Neuronal stem cell (in vitro differentiated cells): ENCODE measurements around the gene CEP295NL. TPM values are rescaled to one million over a fixed set of nuclear protein-coding genes. Genes with fewer than 3 reads are reported as not detected.

Source experiments
- DNase-seq: peaks from one replicate; pipeline ENCODE4 v3.0.0-alpha.2; 2013; ENCODE audit warnings: low spot score
- H2AFZ ChIP-seq: one replicate; pipeline ENCODE4 v1.6.1; 2013; ENCODE audit warnings: mild to moderate bottlenecking, low read length, inconsistent platforms
- H2AK5ac ChIP-seq: 2 replicates; pipeline ENCODE4 v1.6.1; 2013; ENCODE audit warnings: low read depth, mild to moderate bottlenecking, inconsistent platforms, low read length, moderate library complexity, mixed read lengths
- H2BK120ac ChIP-seq: 2 replicates; pipeline ENCODE4 v1.6.1; 2013; ENCODE audit warnings: low read depth, mild to moderate bottlenecking, inconsistent platforms, low read length, moderate library complexity, mixed read lengths
- H2BK12ac ChIP-seq: one replicate; pipeline ENCODE4 v1.6.1; 2013; ENCODE audit warnings: low read length, inconsistent platforms
- H2BK15ac ChIP-seq: 2 replicates; pipeline ENCODE4 v1.6.1; 2013; ENCODE audit warnings: mild to moderate bottlenecking, low read length, inconsistent platforms, mixed read lengths
- H2BK5ac ChIP-seq: one replicate; pipeline ENCODE4 v1.6.1; 2013; ENCODE audit warnings: inconsistent platforms, mild to moderate bottlenecking, low read length, moderate library complexity
- H3K14ac ChIP-seq: one replicate; pipeline ENCODE4 v1.6.1; 2013; ENCODE audit warnings: low read length, inconsistent platforms
- H3K18ac ChIP-seq: 2 replicates; pipeline ENCODE4 v1.6.1; 2013; ENCODE audit warnings: low read length, inconsistent platforms
- H3K23ac ChIP-seq: 2 replicates; pipeline ENCODE4 v1.6.1; 2013; ENCODE audit warnings: low read depth, mild to moderate bottlenecking, mixed read lengths, low read length, inconsistent platforms; ENCODE audit not compliant: poor library complexity
- H3K27ac ChIP-seq: replicated peaks from 3 replicates; pipeline ENCODE4 v1.5.1; 2013; ENCODE audit warnings: low read length, inconsistent platforms
- H3K27me3 ChIP-seq, 3 experiments: 2 replicates each; pipeline ENCODE4 v1.6.1; 2013; ENCODE audit warnings: low read length in 3 of 3, mild to moderate bottlenecking in 2 of 3, inconsistent platforms in 1 of 3, low read depth in 1 of 3, mixed read lengths in 1 of 3, moderate library complexity in 1 of 3; ENCODE audit not compliant: control insufficient read depth in 3 of 3, insufficient read depth in 3 of 3
- H3K36me3 ChIP-seq, 2 donors: replicated peaks in 1 of 2; 2 replicates each; pipeline ENCODE4 v1.6.1; 2013; ENCODE audit warnings: low read length in 2 of 2; ENCODE audit not compliant: control insufficient read depth in 2 of 2, insufficient read depth in 2 of 2
- H3K4ac ChIP-seq: 2 replicates; pipeline ENCODE4 v1.6.1; 2013; ENCODE audit warnings: inconsistent platforms, mild to moderate bottlenecking, low read length, moderate library complexity
- H3K4me1 ChIP-seq, 2 donors: 1 replicate in 1 of 2; 2 replicates in 1 of 2; pipeline ENCODE4 v1.6.1; 2013; ENCODE audit warnings: low read length in 2 of 2, low read depth in 1 of 2; ENCODE audit not compliant: control insufficient read depth in 2 of 2, insufficient read depth in 1 of 2
- H3K4me2 ChIP-seq: one replicate; pipeline ENCODE4 v1.6.1; 2013; ENCODE audit warnings: mild to moderate bottlenecking, low read length, inconsistent platforms; ENCODE audit not compliant: insufficient read depth, poor library complexity, severe bottlenecking
- H3K4me3 ChIP-seq, 2 donors: 2 replicates each; pipeline ENCODE4 v1.5.1; 2013; ENCODE audit warnings: low read length in 2 of 2, mild to moderate bottlenecking in 2 of 2, inconsistent platforms in 1 of 2, moderate library complexity in 1 of 2
- H3K79me1 ChIP-seq: one replicate; pipeline ENCODE4 v1.6.1; 2013; ENCODE audit warnings: low read depth, mild to moderate bottlenecking, inconsistent platforms, low read length, moderate library complexity
- H3K9ac ChIP-seq: one replicate; pipeline ENCODE4 v1.6.1; 2013; ENCODE audit warnings: mild to moderate bottlenecking, low read depth, low read length, inconsistent platforms; ENCODE audit not compliant: poor library complexity
- H3K9me3 ChIP-seq, 2 donors: replicated peaks in 1 of 2; 2 replicates each; pipeline versions ENCODE3 to v1.6.1; 2013; ENCODE audit warnings: low read length in 2 of 2, mild to moderate bottlenecking in 2 of 2, inconsistent platforms in 1 of 2, low read depth in 1 of 2, mixed read lengths in 1 of 2, moderate library complexity in 1 of 2; ENCODE audit not compliant: control insufficient read depth in 2 of 2, insufficient read depth in 1 of 2
- H4K8ac ChIP-seq: one replicate; pipeline ENCODE4 v1.6.1; 2013; ENCODE audit warnings: low read depth, mild to moderate bottlenecking, inconsistent platforms, low read length, moderate library complexity
- H4K91ac ChIP-seq: one replicate; pipeline ENCODE4 v1.6.1; 2013; ENCODE audit warnings: low read length, low read depth, mild to moderate bottlenecking, inconsistent platforms; ENCODE audit not compliant: poor library complexity
- WGBS, 2 donors: extraction: QIAGEN DNeasy Blood & Tissue Kit; methylation state at CpG; one replicate each; pipeline ENCODE4 v1.1.7; 2013; ENCODE audit warnings: missing lambda C conversion rate in 2 of 2, mixed read lengths in 1 of 2; ENCODE audit not compliant: insufficient read length in 2 of 2, insufficient replicate concordance in 1 of 2; ENCODE audit errors: extremely low coverage in 2 of 2; 5-methylcytosine and 5-hydroxymethylcytosine counted together
- polyA plus RNA-seq, 2 experiments: library from polyadenylated mRNA; stranded (reverse); fragments of 200-250 nt; gene quantifications; one replicate each; pipeline ENCODE4 v1.2.3, GENCODE V29; 2013

The CEP295NL gene
- 0.01 TPM for polyA plus RNA-seq (2013, experiment 1 of 2)
- polyA plus RNA-seq (2013, experiment 2 of 2): 0.03 TPM

GRCh38 chr17:78903101-78903779 is at the start of gene CEP295NL:
TSS of gene CEP295NL (minus strand) at chr17:78903201. CDS start at chr17:78901828, 1,373 bp downstream.
- H3K4me3 ChIP-seq: no peak within 1 kb of the TSS
- H4K91ac ChIP-seq: no peak within 1 kb of the TSS
- H3K4ac ChIP-seq: no peak within 1 kb of the TSS
- peak within 1 kb of the TSS; percentile 20 for H3K18ac ChIP-seq
- H2BK5ac ChIP-seq: no peak within 1 kb of the TSS
- no peak within 1 kb of the TSS for H3K9ac ChIP-seq
- no CpG with 5 or more reads among the region's 17 CpGs for whole genome bisulfite sequencing, 2 donors
- peaks cover 7% of the 10 kb centered on the region for H3K79me1 ChIP-seq
- peak within 1 kb of the TSS; percentile 4 for H2BK15ac ChIP-seq
- H3K4me1 ChIP-seq: peaks cover 24 to 31% of the 10 kb centered on the region in 2 donors
- peak within 1 kb of the TSS; percentile 22 for H3K23ac ChIP-seq
- H2AFZ ChIP-seq: no peak within 1 kb of the TSS
- peak within 1 kb of the TSS; percentile 18 for H3K4me2 ChIP-seq
- H3K36me3 ChIP-seq: peaks cover 2 to 15% of the 10 kb centered on the region in 2 donors
- no peak within 1 kb of the TSS for H3K14ac ChIP-seq
- no peak within 1 kb of the TSS for H2BK120ac ChIP-seq
- H4K8ac ChIP-seq: no peak within 1 kb of the TSS
- H3K27me3 ChIP-seq: no peaks in the 10 kb centered on the region
- H2AK5ac ChIP-seq: peak within 1 kb of the TSS; percentile 61
- peak within 1 kb of the TSS; percentile 36 for H2BK12ac ChIP-seq
- H3K27ac ChIP-seq: no peak within 1 kb of the TSS
- H3K9me3 ChIP-seq: no peaks in the 10 kb centered on the region
- DNase-seq: peak; percentile 73

- Histone ChIP-seq H2BK120ac (no peak overlapping the region), H3K14ac (no peak overlapping the region), H2BK12ac (peak overlapping the region; percentile 41), H3K9me3 (peaks cover 5 to 12% of the 10 kb centered on the region in 2 donors), H4K91ac (no peak overlapping the region), H3K27ac (no peak overlapping the region), H3K27me3 (no peaks in the 10 kb centered on the region), H2AK5ac (peak overlapping the region; percentile 88), H3K36me3 (no peaks in the 10 kb centered on the region), H2BK15ac (peak overlapping the region; percentile 84), H3K4me3 (no peak overlapping the region), H4K8ac (no peak overlapping the region), H2AFZ (no peak overlapping the region), H2BK5ac (peak overlapping the region; percentile 66), H3K23ac (no peak overlapping the region), H3K79me1 (no peaks in the 10 kb centered on the region), H3K4me2 (peak overlapping the region; percentile 4), H3K4me1 (peaks cover 8 to 34% of the 10 kb centered on the region in 2 donors), H3K18ac (peak overlapping the region; percentile 38), H3K4ac (no peak overlapping the region), H3K9ac (no peak overlapping the region)
- no CpG with 5 or more reads among the region's 10 CpGs for WGBS, 2 donors
- no peak for DNase-seq
These were observed 49.7 kb upstream of the CEP295NL start for GRCh38 chr17:78952706-78953105.

- Histone ChIP-seq H3K14ac (no peak overlapping the region), H4K91ac (no peak overlapping the region), H2BK120ac (peak overlapping the region; percentile 42), H3K4me2 (no peak overlapping the region), H2BK5ac (no peak overlapping the region), H2AK5ac (peak overlapping the region; percentile 88), H3K27ac (no peak overlapping the region), H3K36me3 (no peaks in the 10 kb centered on the region), H3K4ac (no peak overlapping the region), H3K9ac (no peak overlapping the region), H3K23ac (no peak overlapping the region), H4K8ac (no peak overlapping the region), H2BK15ac (peak overlapping the region; percentile 84), H2AFZ (peak overlapping the region; percentile 78), H3K79me1 (no peaks in the 10 kb centered on the region), H3K4me3 (no peak overlapping the region), H3K4me1 (peaks cover 8 to 30% of the 10 kb centered on the region in 2 donors), H3K18ac (peak overlapping the region; percentile 46), H2BK12ac (no peak overlapping the region), H3K9me3 (peaks cover 5 to 12% of the 10 kb centered on the region in 2 donors), H3K27me3 (no peaks in the 10 kb centered on the region)
- DNase-seq: no peak
- no CpG with 5 or more reads among the region's 12 CpGs for WGBS, 2 donors
These were observed 49.1 kb upstream of the CEP295NL start for GRCh38 chr17:78951967-78952551.

GRCh38 chr17:78950870-78951269 is 47.9 kb upstream of the CEP295NL start:
- Histone ChIP-seq H2AK5ac (no peak overlapping the region), H3K4me3 (no peak overlapping the region), H3K79me1 (no peaks in the 10 kb centered on the region), H3K9me3 (peaks cover 5 to 12% of the 10 kb centered on the region in 2 donors), H3K4me2 (no peak overlapping the region), H3K36me3 (no peaks in the 10 kb centered on the region), H2AFZ (no peak overlapping the region), H3K27ac (no peak overlapping the region), H2BK15ac (no peak overlapping the region), H3K4ac (no peak overlapping the region), H3K23ac (no peak overlapping the region), H3K9ac (no peak overlapping the region), H4K8ac (no peak overlapping the region), H2BK12ac (no peak overlapping the region), H2BK5ac (no peak overlapping the region), H3K14ac (no peak overlapping the region), H4K91ac (no peak overlapping the region), H3K18ac (no peak overlapping the region), H3K4me1 (peaks cover 8 to 29% of the 10 kb centered on the region in 2 donors), H3K27me3 (no peaks in the 10 kb centered on the region), H2BK120ac (no peak overlapping the region)
- DNase-seq: no peak
- WGBS, 2 donors: no CpG with 5 or more reads among the region's 2 CpGs
